HepG2 (cell line): Measurements from ENCODE around the gene FCER1G. TPM values are rescaled to one million over a fixed set of nuclear protein-coding genes. Genes with fewer than 3 reads are reported as not detected.

Experiments
- ARNT ChIP-seq: fragments of 450-650 bp; IDR thresholded peaks from 2 replicates; pipeline ENCODE4 v1.6.1; 2017
- ASH2L ChIP-seq: fragments of 300-600, 200-600 bp; sonication (generic); IDR thresholded peaks from 2 replicates; pipeline ENCODE4 v1.7.0; 2017; ENCODE audit warnings: low read depth, mild to moderate bottlenecking, moderate library complexity, mixed read lengths, low read length; ENCODE audit not compliant: insufficient read length
- CBX1 ChIP-seq: IDR thresholded peaks from one replicate; pipeline ENCODE4 v1.6.1; 2016; ENCODE audit warnings: antibody characterized with exemption, low read depth
- ETV6 ChIP-seq: sonication (generic); formaldehyde crosslinking; conservative IDR thresholded peaks from 2 replicates; pipeline ENCODE4 v1.4.0; 2020; ENCODE audit warnings: missing genetic modification reagents
- KDM4B ChIP-seq: sonication (generic); formaldehyde crosslinking; IDR thresholded peaks from 2 replicates; pipeline ENCODE4 v1.4.0; 2020; ENCODE audit warnings: missing genetic modification reagents
- MBD4 ChIP-seq: IDR thresholded peaks from 2 replicates; pipeline ENCODE4 v1.6.1; 2012; ENCODE audit warnings: low read length, inconsistent platforms, borderline replicate concordance
- MYNN ChIP-seq: sonication (generic); formaldehyde crosslinking; IDR thresholded peaks from 2 replicates; pipeline ENCODE4 v1.4.0; 2020; ENCODE audit warnings: mild to moderate bottlenecking, low read depth, missing genetic modification reagents
- SIX1 ChIP-seq: sonication (generic); formaldehyde crosslinking; IDR thresholded peaks from 2 replicates; pipeline ENCODE4 v1.4.0; 2020; ENCODE audit warnings: missing genetic modification reagents, borderline replicate concordance
- TAF1 ChIP-seq: sonication (generic); formaldehyde crosslinking; IDR thresholded peaks from 2 replicates; pipeline ENCODE4 v1.4.0; 2020; ENCODE audit warnings: missing genetic modification reagents
- TCF7 ChIP-seq: sonication (generic); IDR thresholded peaks from 2 replicates; pipeline ENCODE4 v1.6.1; 2016; ENCODE audit warnings: antibody characterized with exemption, low read depth
- ZBTB42 ChIP-seq: sonication (generic); formaldehyde crosslinking; IDR thresholded peaks from 2 replicates; pipeline ENCODE4 v1.5.0; 2020; ENCODE audit warnings: mild to moderate bottlenecking, missing genetic modification reagents
- ZNF260 ChIP-seq: sonication (generic); formaldehyde crosslinking; IDR thresholded peaks from 2 replicates; pipeline ENCODE4 v1.4.0; 2020; ENCODE audit warnings: missing genetic modification reagents, low read depth, mild to moderate bottlenecking, borderline replicate concordance
- ZNF672 ChIP-seq: sonication (generic); formaldehyde crosslinking; IDR thresholded peaks from 2 replicates; pipeline ENCODE4 v1.8.1; 2022; ENCODE audit warnings: missing genetic modification reagents
- ZNF713 ChIP-seq: sonication (generic); formaldehyde crosslinking; IDR thresholded peaks from 2 replicates; pipeline ENCODE4 v1.4.0; 2020; ENCODE audit warnings: mild to moderate bottlenecking, missing genetic modification reagents
- ZSCAN21 ChIP-seq: sonication (generic); formaldehyde crosslinking; IDR thresholded peaks from 2 replicates; pipeline ENCODE4 v1.8.0; 2022; ENCODE audit warnings: mild to moderate bottlenecking, missing genetic modification reagents, moderate library complexity, borderline replicate concordance
- polyA plus RNA-seq, 8 experiments: library from polyadenylated mRNA; depleted of rRNA in 3 of 8; stranded (reverse) in 7 of 8; unstranded in 1 of 8; fragments of >200 nt; fragmentation: Illumina TruSeq in 4 of 8; extraction: Trizol in 4 of 8; gene quantifications; 2 replicates each; pipeline versions ENCODE4 v1.2.1 to v1.2.3, GENCODE V29; 2011 to 2016; ENCODE audit warnings: low read depth in 4 of 8, missing spikeins in 1 of 8, mixed read lengths in 1 of 8; ENCODE audit not compliant: insufficient read depth in 1 of 8
- total RNA-seq, 5 experiments: library from RNA; depleted of rRNA; stranded (reverse); fragments of >200 nt; fragmentation: Illumina TruSeq; extraction: Trizol; gene quantifications; 2 replicates each; pipeline ENCODE4 v1.2.3, GENCODE V29; 2016; ENCODE audit warnings: low read depth in 1 of 5
- TF ChIP-seq, protein P1 (sequence below): sonication (generic); formaldehyde crosslinking; IDR thresholded peaks from 2 replicates; pipeline ENCODE4 v1.5.0; 2020; ENCODE audit warnings: missing genetic modification reagents
- TF ChIP-seq, protein P2 (sequence below): sonication (generic); formaldehyde crosslinking; IDR thresholded peaks from 2 replicates; pipeline ENCODE4 v1.8.0; 2022; ENCODE audit warnings: low read depth, missing genetic modification reagents
- TF ChIP-seq, protein P3 (sequence below): IDR thresholded peaks from 2 replicates; pipeline ENCODE4 v1.6.1; 2016; ENCODE audit warnings: missing compliant biosample characterization, missing genetic modification reagents, borderline replicate concordance
- TF ChIP-seq, protein P4 (sequence below): IDR thresholded peaks from 2 replicates; pipeline ENCODE4 v1.6.1; 2016; ENCODE audit warnings: missing biosample characterization, missing genetic modification reagents, low read depth

FCER1G gene
- total and polyA plus RNA-seq, 2 of the 13 experiments (the other 11 are each of a cell fraction or from before 2014, with no cell fraction given): 1.3 to 6.4 TPM

DNA sequence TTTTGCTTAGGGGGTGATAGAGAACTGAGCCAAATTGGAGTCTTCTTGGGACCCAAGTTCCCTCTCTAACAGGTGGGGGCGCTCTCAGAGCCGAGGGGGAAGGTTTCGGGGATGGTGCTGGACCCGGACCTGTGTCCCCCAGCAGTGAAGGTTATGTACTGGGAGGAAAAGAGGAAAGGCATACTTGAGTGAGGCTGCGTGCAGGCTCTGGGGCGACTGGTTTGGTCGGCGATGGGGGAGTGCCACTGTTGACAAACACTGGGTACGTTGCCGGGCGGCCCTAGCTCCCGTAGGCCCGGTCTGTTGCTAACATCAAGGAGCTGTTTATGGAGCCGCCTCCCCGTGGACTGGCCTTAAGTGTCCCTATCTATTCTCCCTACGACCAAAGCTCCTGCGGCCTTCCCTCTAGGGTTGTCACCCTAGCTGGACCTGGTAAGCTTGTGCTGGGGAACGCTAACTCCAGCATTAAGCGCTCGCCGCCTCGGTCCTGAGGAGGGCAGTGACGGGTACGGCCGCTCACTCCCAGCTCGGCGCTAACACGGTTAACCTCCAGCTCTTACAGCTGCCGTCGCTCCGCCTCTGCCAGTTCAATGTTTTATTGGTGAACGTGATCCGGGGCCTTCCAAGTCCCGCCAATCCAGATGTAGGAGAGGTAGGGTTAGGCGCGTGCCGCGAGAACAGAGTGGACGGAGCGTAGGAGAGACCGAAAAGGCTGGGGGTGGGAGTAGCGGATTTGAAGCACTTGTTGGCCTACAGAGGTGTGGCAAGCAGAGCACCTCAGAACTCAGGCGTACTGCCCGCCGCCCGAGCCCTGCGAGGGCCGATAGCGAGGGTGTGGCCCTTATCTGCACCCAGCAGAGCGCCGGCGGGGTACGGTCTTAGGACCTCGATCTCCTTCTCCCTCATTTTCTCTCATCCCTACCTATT lies 49.1 kb upstream of the FCER1G start, which contains the start of gene PPOX (continued):
- no peak for TF ChIP-seq ZBTB42
- TF ChIP-seq, protein P1, sequence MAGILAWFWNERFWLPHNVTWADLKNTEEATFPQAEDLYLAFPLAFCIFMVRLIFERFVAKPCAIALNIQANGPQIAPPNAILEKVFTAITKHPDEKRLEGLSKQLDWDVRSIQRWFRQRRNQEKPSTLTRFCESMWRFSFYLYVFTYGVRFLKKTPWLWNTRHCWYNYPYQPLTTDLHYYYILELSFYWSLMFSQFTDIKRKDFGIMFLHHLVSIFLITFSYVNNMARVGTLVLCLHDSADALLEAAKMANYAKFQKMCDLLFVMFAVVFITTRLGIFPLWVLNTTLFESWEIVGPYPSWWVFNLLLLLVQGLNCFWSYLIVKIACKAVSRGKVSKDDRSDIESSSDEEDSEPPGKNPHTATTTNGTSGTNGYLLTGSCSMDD (CRISPR knock-in tag): 0 out of 2 replicates have a peak, but pooled peaks have one; percentile 11
- no peak for TF ChIP-seq ZNF260 (CRISPR knock-in tag)
- no peak for TF ChIP-seq ARNT
- no peak for TF ChIP-seq MBD4
- no peak for TF ChIP-seq ETV6 (CRISPR knock-in tag)
- TF ChIP-seq ZNF672 (CRISPR knock-in tag): no peak
- TF ChIP-seq, protein P2, sequence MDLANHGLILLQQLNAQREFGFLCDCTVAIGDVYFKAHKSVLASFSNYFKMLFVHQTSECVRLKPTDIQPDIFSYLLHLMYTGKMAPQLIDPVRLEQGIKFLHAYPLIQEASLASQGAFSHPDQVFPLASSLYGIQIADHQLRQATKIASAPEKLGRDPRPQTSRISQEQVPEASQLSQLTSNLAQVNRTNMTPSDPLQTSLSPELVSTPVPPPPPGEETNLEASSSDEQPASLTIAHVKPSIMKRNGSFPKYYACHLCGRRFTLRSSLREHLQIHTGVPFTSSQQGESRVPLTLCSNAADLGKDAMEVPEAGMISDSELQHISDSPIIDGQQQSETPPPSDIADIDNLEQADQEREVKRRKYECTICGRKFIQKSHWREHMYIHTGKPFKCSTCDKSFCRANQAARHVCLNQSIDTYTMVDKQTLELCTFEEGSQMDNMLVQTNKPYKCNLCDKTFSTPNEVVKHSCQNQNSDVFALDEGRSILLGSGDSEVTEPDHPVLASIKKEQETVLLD: no peak
- TF ChIP-seq MYNN: no peak
- TF ChIP-seq ZNF713: 0 out of 2 replicates have a peak, but pooled peaks have one; percentile 52
- TF ChIP-seq TCF7: no peak
- no peak for TF ChIP-seq KDM4B (CRISPR knock-in tag)
- TF ChIP-seq ASH2L: peak; percentile 84
- peak; percentile 55; the same call in 1 of the 2 replicates for TF ChIP-seq TAF1 (CRISPR knock-in tag)
- TF ChIP-seq, protein P3, sequence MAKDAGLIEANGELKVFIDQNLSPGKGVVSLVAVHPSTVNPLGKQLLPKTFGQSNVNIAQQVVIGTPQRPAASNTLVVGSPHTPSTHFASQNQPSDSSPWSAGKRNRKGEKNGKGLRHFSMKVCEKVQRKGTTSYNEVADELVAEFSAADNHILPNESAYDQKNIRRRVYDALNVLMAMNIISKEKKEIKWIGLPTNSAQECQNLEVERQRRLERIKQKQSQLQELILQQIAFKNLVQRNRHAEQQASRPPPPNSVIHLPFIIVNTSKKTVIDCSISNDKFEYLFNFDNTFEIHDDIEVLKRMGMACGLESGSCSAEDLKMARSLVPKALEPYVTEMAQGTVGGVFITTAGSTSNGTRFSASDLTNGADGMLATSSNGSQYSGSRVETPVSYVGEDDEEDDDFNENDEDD (CRISPR knock-in tag): peak; percentile 91; the same call in 1 of the 2 replicates
- TF ChIP-seq CBX1: no peak
- no peak for TF ChIP-seq SIX1 (CRISPR knock-in tag)
- TF ChIP-seq, protein P4, sequence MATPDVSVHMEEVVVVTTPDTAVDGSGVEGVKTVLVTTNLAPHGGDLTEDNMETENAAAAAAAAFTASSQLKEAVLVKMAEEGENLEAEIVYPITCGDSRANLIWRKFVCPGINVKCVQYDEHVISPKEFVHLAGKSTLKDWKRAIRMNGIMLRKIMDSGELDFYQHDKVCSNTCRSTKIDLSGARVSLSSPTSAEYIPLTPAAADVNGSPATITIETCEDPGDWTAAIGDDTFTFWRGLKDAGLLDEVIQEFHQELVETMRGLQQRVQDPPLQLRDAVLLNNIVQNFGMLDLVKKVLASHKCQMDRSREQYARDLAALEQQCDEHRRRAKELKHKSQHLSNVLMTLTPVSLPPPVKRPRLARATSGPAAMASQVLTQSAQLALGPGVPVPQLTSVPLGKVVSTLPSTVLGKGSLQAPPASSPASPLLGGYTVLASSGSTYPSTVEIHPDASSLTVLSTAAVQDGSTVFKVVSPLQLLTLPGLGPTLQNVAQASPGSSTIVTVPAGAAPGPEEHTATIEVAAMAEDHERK (CRISPR knock-in tag): no peak
- TF ChIP-seq ZSCAN21: 0 out of 2 replicates have a peak, but pooled peaks have one; percentile 58
